MM.1S (cell line): Measurements from ENCODE around the gene MMP24.

Experiments used
- EZH2 ChIP-seq: fragments of 300-600 bp; sonication (generic); optimal IDR thresholded peaks from 2 replicates; pipeline ENCODE3; 2017; ENCODE audit warnings: low read depth, mild to moderate bottlenecking, antibody characterized with exemption, low read length, mixed read lengths
- TF ChIP-seq, protein P1 (sequence below): fragments of 300-600 bp; sonication (generic); IDR thresholded peaks from 2 replicates; pipeline ENCODE4 v1.5.1; 2016; ENCODE audit warnings: antibody characterized with exemption, low read length, mixed read lengths

DNA sequence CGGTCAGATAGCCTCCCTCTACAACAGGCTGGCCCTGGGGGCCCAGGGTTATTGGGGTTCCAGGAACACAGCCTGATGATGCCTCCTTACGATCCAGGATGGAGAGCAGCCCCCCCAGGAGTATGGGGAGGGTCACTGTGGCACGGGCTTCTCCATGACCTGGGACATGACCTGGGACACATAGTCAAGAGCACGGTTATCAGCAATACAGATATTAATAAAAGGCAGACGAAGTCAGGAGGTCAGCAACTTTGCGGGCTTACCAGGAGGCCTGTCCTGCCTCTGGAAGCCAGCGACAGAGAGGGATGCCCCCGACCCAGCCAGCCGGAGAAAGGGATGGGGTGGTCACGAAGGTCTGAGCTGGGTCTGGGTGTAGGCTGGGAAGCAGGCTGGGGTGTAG, 50.6 kb downstream of the MMP24 start:
- TF ChIP-seq, protein P1, sequence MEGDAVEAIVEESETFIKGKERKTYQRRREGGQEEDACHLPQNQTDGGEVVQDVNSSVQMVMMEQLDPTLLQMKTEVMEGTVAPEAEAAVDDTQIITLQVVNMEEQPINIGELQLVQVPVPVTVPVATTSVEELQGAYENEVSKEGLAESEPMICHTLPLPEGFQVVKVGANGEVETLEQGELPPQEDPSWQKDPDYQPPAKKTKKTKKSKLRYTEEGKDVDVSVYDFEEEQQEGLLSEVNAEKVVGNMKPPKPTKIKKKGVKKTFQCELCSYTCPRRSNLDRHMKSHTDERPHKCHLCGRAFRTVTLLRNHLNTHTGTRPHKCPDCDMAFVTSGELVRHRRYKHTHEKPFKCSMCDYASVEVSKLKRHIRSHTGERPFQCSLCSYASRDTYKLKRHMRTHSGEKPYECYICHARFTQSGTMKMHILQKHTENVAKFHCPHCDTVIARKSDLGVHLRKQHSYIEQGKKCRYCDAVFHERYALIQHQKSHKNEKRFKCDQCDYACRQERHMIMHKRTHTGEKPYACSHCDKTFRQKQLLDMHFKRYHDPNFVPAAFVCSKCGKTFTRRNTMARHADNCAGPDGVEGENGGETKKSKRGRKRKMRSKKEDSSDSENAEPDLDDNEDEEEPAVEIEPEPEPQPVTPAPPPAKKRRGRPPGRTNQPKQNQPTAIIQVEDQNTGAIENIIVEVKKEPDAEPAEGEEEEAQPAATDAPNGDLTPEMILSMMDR = no peak
- TF ChIP-seq EZH2 = no peak
